NCI-H146 (cell line): ENCODE data around the gene CBX8.

Experiments
- DNase-seq: peaks from one replicate; lab custom pipeline; 2025; lab: John Stamatoyannopoulos, UW

Gene CBX8

DNA sequence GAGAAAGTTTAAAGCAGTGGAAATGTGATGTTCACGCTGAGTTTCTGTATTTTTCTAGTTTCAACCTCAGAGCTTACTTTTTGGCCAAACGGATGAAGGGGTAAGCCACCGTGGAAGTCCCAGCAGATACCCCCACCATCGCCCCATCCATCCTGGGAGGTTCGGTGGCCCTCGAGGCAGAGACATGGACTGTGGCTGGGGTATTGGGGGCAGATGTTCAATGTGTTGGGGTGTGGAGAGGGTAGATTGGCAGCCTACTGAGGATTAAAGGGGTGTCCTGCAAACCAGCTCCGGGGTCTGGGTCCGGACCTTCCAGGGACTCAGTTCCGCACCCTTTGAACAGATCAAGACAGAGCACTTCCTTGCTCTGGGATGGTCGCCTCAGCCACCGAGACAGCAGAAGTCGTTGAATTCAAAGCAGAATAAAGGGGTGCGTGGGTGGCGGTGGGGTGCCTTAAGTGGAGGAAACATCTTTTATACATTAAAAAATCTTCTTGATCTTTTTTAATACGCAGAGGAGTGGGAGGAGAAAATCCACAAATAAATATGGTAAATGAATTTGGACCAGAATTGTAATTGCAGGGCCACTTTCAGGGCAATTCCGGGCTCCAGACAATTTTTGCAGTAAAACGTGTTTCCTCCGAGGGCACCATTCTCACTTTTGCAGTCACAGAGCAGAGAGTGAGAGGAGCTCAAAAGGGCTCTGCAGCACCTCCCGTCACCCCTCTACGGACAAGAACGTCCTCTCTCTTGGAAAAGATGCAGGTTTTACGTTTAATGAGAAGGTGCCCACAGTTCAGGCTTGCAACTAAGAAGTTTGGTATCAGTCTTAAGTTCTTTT lies 8.2 kb upstream of the CBX8 start:
- DNase-seq: no peak

DNA sequence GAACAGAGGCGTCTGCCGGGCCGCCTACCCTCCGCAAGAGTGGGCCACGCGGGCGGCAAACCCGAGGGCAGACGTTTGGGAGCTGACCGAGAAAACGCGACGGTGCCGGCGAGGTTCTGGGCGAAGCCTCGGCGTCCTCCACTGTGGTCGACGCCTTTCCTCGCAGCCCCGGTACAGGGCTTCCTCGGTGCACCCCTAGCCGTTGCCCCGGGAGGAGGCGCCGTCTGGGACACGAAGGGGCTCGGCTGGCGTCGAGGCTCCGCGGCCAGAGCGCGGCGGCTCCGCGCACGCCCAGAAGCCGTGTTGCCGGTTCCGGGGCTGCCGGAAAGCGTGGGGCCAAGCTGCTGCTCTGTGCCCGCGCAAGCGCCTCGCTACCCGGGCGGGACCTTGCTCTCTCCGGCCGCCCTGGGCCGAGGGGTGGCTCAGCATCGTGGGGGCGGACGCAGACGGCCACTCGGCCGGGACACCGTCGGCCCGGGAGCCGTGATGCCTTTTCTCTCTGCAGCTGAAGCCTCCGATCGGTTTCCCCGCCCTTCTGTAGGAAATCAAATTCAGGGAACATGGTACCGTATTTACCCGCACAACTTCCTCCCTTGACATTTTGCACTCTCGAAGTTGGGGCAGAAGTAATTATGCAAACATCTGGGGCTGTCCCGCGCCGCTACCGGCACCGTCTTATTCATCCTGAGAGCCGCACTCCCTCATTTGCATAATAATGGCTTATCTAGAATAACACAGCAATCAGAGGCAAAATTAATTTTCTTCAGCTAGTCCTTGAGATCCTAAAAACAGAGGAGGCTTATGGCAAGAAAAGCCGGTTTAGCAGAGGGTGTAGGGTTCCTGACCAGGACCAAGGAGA lies 7.3 kb upstream of the CBX8 start:
- DNase-seq: peak; percentile 25

DNA sequence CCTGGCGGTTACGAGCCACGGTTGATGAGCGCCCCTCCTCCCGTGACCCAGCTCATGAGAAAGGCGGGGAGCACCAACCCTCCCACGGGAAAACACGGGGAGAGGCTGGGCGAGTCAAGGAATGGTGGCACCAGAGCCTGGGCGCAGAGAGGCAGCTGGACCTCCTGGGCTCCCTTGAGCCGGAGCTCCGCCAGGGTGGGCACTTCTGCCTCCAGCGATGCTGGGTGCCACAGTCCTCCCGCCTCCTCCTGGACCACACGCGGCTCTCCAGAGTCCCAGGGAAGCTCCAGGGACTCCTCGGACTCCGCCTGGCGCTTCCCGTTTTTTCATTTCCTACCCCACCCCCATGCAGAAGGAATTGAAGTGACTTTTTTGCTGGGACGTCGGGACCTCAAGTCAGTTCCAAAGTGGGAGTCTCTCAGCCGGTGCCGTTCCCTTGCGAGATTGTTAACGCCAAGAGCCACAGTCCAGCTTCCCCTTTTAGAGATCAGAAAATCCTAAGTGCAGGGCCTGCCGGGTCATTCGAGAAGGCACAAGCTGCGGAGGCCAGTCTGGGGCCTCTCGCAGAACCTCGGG lies 6.6 kb upstream of the CBX8 start:
- DNase-seq: no peak

DNA sequence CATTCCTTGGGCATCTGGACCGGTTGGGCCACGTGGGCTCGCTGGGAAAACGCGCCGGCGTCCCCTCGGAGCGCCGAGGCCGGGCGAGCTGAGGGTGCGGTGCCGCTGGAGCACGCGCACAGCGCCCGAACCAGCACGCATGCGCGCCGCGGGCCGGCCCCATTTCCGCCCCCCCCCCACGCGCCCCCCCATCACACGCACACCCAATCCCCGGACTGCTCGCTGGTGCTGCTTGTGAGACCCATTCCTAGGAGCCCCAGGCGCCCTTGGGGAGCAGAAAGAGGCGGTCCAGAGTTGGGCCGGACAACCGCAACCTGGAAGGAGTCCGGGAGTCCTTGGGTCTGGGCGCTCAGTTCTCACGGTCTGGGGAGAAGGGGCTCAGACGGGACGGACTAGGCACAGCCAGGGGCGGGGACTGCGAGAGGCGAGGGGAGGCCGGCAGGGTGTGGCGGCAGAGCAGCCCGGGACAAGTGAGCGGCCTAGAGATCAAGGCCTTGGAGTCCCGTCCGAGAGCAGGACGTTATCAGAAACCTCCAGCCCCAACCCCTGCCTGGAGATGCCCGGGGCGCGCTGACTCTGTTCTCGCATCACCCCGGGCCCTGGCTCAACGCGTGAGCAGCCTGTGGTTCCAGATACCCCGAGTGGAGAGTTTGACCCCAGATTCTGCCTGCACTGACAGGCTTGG lies 6.0 kb upstream of the CBX8 start:
- no peak for DNase-seq

DNA sequence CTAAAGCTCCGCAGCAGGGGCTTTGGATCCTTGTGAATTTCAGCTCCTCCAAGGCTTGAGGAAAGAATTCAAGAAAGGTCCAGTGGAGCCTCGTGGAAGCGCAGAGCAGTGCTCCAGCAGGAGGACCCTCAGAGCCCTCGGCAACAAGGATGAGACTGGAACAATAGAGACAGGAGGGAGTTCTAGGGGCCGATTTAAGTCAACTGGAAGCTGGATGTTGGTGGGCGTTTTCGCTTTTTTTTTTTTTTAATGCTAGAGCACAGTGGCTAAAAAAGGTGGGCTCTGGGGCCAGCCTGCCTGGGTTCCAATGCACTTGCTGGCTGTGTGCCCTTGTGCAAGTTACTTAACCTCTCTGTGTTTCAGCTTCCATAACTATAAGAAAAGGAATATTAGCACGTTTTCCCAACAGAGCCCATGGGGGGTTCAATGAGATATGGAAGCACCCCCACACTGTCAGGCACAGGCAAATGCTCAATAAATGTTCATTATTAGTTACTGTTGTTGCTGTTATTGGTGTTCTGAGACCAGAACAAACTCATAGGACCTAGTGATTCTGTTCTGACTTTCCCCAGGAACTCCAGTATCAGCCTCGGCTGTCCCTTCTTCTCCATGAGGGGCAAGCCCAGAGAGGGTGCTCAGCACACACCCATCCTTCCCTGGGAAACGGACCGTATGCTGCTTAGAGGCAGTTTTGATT lies 5.3 kb upstream of the CBX8 start:
- DNase-seq: no peak

DNA sequence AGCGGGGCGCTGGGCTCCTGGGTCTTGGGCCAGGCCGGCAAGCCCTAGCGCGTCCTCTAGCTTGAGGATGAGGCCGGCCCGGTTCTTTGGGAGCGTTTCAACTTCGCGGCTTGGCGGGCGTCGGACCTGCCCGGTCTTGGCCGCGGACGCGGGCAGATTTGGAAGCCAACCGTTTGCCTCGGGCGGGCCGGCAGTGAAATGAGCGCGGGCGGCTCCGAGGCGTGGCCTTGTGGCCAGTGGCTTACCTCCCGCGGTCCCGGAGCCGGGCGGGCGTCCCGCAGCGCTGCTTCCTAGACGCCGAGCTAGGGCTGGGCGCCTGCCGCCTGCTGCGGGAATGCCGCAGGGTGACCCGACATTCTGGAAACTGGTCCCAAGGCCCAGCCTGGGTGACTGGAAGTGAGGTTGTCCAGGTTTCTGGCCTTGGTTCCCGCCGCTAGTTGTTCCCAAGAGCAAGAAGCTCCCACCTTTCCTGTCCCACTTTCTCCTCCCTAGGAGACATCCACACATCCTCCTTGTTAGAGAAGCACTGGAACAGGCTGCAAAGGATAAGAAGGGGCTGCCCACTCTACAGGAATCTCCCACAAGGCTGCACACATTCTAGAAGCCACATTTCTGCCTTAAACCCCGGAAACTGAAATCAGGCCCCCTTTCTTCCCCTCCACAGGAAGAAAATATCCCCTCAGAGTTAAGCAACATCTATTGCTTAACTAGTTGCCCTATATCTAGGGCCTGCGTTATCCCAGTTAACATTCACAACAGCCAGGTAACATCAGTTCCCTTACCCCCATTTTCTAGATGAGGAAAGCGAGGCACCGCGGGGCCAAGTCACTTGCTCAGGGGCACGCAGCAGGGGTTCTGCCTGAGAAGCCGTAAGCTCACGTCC lies 4.5 kb upstream of the CBX8 start:
- DNase-seq: peak; percentile 68

DNA sequence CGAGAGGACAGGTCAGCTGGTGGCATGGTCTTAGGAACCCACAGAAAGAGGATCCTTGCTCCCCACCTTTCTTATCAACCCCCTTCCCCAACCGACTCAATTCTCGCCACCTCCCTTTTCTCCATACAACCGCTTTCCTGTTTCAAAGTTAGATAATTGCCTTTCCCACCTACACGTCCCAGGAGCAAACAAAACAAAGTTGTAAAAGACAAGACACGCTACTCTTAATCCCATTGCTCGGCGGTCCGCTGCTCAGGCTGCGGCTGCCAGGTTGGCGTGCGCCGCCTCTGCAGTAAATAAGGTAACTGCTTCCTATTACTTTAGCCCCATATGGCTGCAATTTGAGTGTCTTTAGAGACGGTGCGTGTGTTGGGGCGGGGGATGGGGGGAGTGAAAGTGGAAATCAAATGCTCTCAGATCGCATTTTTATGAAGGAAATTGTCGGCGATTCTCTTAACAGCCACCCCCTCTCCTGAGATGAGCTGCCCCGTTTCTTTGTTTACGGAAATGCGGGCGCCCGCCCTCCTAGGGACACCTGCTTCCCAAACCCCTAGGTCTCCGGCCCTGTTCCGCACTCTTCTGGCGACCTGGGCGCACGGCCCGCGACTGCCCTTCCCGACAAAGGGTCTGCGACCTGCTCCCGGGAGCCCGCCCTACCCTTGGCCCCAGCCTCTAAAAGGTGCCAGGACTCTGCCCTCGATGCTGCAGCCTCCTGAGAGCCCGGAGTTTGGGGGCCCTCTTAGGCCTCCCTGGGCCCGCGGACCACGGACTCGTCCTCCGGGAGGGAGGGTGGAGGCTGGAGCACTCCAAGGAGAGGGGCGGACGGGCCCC lies 3.7 kb upstream of the CBX8 start:
- peak; percentile 82 for DNase-seq

DNA sequence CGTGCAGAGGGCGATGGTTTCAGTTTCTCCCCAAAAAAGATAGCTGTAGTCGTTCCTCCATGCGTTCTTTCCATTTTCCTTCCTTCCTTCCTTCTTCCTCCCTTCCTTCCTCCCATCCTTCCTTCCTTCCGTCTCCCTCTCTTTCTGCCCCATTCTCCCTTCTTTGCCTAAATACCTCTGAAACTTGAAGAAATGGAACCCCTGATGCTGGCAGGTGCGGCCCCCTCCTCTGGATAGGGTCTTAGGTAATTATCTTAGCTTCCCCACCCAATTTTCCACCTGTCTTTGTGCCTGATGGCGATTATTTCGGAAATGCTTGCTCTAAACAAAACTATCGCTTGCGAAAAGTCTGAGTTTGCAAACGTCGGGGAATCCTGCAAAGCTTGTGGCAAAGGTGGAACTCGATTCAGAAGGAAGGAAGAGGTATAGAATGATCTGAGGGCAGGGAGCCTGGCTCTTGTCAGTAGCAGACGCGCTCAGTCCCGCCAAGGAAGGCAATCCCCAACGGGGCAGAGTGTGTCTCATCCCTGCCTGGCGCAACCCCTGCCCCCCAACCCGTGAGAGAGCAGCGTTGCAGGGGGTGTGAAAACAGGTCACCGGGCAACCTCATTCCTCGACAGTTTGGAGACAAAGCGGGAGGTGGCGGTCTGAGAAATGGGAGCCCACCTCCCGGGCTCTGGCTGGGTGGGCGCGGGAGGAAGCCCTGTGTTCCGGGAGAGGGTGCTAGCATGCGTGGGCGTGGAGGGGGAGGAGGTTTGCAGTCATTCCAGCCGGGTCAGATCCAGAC lies 2.9 kb upstream of the CBX8 start:
- no peak for DNase-seq

DNA sequence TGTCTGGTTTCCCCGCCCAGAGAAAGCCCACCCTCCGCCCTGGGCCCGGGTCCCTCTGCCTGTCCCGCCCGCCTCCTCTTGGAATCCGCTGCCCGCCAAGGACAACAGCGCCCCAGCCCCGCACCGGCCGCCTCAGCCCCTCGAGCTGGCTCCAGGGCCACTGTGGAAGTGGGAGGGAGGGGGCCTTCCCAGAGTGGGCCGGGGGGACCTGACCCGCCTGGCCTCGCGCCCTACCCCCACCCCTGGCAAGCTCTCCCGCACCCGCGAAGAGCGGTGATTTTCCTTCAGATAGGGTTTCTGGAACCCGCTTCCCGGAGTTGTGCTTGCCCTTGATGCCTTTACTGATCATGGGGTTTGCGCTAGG lies 2.3 kb upstream of the CBX8 start:
- no peak for DNase-seq

DNA sequence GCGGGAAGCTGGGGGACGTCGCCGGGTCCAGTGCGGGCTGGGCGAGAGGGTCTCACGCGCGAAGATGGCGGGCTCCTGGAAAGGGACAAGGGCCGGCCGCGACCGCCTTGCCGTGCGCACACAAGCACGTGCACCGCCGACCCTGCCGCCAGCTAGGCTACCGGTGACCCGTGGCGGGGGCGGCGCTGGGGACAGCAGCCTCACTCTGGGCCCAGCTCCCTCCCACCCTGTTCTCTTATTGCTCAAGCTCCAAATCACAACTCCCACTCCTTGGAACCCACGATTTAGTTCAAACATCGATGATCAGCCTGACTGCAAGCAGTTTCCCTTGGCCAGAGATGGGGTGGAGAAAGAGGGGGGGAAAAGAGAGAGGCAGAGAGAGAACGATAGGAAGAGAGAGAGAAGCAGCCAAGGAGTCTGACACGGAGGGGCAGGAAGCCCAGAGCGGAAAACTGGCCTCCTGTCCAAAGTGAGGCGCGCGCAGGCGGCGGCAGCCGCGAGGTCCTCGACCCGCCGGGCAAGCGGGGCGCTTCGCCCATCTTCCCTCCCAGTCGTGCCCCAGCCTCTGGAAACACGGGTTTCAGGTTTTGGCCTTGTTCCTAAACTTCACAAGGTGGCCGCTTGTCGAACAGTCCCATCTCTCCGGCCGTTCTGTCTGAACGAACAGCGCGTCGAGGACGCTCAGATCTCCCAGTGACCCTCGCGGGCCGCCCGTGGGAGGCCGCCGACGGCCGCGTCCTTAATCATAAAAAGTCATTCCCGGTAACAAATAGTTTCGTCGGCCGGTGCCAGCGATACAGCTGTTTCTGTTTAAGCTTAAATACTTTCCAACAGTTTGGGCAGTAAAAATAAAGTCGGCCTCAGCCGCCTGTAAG lies 1.7 kb upstream of the CBX8 start:
- peak; percentile 44 for DNase-seq

DNA sequence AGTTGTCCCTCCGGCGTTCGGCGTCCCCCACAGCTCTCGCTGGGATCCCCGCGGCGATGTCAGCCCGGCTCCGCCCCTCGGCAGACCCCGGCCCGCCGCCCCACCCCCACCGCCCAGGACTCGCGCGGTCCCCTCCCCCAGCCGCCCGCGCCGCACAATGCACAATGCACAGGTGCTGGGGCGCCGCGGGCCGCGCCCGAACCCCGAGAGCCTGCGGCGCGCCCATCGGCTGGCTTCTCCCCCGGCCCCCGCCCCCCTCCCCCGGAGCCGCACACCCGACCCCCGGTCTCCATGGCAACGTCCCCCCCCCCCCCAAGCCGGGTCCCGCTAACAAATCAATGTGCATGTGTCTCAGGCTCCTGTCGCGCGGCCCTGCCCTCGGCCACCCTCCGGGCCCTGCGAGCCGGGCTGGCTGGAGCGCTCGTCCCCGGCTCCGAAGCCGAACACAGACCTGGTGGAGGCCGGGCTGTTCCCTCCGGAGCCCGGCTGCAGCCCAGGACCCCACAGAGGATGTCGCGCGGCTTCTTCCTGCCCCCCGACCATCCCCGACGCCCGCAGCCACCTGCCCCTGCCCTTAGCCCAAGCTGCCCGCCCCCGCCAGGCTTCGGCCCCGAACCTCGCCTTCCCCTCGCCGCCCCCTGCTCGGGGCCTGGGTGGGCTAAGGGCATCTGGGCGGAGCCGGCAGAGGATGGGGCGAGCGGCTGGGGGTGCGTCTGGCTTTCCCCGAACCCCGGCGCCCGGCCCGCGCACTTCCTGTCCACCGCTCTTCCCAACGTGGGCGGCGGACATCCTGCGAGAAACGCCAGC lies 818 bp upstream of the CBX8 start:
- DNase-seq: peak; percentile 92

DNA sequence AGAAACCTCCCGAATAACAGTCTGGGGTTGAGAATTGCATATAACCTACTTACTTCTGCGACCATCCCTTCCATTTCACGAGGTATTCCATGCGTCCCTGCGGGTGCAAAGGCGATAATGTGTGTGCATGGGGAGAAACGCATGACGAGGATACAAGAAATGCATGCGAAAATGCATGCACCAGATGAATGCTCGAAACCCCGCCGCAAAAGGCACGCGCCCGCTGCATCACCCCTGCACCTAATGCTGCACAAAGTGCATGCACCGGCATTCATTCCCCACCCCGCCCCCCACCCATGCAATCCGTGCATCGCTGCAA lies 474 bp downstream of the CBX8 start:
- no peak for DNase-seq

DNA sequence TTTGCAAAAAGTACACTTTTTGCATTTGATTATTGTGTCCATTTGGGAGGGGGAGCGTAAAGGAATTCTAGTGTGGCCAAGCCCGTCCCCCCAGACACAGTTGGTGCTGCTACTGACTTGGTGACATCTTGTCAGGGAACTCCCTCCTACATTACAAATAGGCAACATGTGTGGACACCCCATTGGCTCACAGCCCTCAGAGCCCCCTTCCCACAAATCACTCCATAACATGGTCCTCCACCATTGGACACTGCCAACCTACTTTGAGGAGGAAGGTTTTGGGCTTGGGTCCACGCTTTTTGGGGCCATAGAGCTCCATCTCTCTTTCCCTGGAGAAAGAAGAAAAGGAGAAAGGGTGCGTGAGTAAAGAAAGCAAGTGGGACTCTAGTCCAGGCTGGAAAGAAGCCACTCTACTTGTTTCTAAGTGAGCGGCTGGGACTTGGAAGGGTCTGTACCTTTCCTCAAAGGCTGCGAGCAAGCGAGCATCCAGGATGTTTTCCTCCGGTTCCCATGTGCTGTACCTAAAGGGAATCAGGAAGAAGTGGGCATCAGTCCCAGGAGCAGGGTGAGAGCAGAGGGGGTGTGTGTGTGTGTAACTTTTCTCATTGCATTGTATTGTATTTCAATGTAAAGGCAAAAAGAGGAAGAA lies 958 bp downstream of the CBX8 start:
- DNase-seq: no peak

DNA sequence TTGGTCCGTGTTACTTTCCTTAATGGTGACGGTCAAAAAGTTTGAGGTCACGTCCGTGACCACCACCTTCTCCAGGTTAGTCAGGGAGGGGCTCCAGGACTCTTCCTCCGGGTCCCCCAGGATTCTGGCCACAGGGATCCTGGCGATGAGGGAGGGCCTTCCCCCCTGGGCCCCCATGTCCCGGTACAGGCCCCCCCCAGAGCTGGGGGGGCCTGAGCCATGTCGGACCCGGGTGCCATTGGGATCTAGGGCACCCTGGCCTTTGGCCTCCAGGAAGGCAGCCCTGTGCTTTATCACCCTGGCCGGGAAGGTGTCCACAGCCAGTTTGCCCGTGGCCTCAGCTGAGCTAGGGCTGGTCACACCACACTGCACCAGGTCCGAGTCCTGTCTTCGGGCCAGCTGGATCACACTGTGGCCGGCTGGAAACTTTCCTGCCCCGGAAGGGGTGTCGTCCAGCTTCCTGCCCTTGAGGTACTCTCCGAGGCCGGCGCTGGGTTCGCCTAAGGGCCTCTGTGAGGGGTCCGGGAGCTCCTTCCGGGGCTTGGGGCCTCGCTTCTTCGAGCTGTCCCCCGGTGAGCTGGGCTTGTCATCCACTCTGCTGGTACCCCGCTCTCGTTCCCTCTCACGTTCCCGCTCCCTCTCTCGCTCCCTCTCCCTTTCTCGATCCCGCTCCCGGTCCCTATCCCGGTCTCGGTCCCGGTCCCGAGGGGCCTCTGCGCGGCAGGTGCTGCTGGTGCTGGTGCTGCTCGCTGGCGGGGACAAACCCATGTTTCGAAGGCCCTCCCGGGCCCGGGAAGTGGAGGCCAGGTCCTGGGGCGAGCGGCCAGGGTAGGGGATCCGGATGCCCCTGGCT lies 2.0 kb downstream of the CBX8 start:
- no peak for DNase-seq

DNA sequence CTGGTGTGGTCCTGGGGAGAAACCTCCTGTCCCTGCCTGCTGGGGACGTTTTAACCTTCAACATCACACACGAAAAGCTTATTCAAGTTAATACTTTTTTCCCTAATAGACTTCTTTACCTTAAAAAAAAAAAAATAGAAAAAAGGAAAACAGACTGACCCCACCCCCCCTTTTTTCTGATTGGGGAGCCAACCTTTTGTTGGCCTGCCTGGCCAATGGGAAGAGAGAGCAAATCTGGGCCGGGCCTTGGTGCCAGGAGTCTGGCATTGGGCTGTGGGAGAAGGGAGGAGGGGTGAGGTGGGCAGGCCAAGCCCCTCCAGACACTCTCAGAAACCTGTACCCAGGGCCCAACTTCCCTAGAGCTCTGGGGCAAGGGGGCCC lies 3.0 kb downstream of the CBX8 start:
- DNase-seq: no peak
